ENCODE results near the gene EVI2A.
A peak's percentile ranks its signal among the peaks of the same experiment; 100 is the strongest.
"Not testable (repeated sequence)": the region's sequence is repeated elsewhere in the genome, so short reads cannot be mapped to it uniquely, and the experiment has no call there.

EVI2A gene

GRCh38 chr17:31312223-31312622 is 9.2 kb downstream of the EVI2A start:
- FAIRE-seq = not testable (repeated sequence)

GRCh38 chr17:31311526-31311925 is 9.9 kb downstream of the EVI2A start:
- FAIRE-seq (no peak), DNase-seq (ENCODE audit: low spot score) (no peak)

More at GRCh38 chr17:31312223-31312622, 9.2 kb downstream of the EVI2A start:
- DNase-seq (ENCODE audit: low spot score) = not testable (repeated sequence)

GRCh38 chr17:31310886-31311285 is 10.5 kb downstream of the EVI2A start:
- no peak for FAIRE-seq
- DNase-seq (ENCODE audit: low spot score) = no peak

GRCh38 chr17:31310260-31310659 is 11.2 kb downstream of the EVI2A start:
- FAIRE-seq = no peak
- no peak for DNase-seq (ENCODE audit: low spot score)

- FAIRE-seq (no peak), DNase-seq (ENCODE audit: low spot score) (no peak)
Measured at GRCh38 chr17:31309556-31309955, 11.9 kb downstream of the EVI2A start.

GRCh38 chr17:31308372-31309334 is 12.8 kb downstream of the EVI2A start:
- FAIRE-seq (no peak), DNase-seq (ENCODE audit: low spot score) (no peak)

- DNase-seq (ENCODE audit: low spot score) = no peak
- FAIRE-seq = peak; percentile 44
Measured at GRCh38 chr17:31307640-31308039, 13.8 kb downstream of the EVI2A start.

- DNase-seq (ENCODE audit: low spot score) (no peak), FAIRE-seq (no peak)
Measured at GRCh38 chr17:31299624-31300023, 21.8 kb downstream of the EVI2A start.

- no peak for DNase-seq (ENCODE audit: low spot score)
- peak; percentile 50 for FAIRE-seq
Measured at GRCh38 chr17:31297090-31297489, 24.3 kb downstream of the EVI2A start, which contains the start of gene OMG. OMG (minus strand) TSS chr17:31297239; CDS start chr17:31296331, 908 bp downstream.

- FAIRE-seq = no peak
- no peak for DNase-seq (ENCODE audit: low spot score)
Measured at GRCh38 chr17:31296142-31296541, 25.3 kb downstream of the EVI2A start.

GRCh38 chr17:31295489-31295871 is 25.9 kb downstream of the EVI2A start:
- no peak for FAIRE-seq

GRCh38 chr17:31294820-31295488 is 26.5 kb downstream of the EVI2A start:
- FAIRE-seq (no peak), DNase-seq (ENCODE audit: low spot score) (no peak)

More at GRCh38 chr17:31295489-31295871, 25.9 kb downstream of the EVI2A start:
- DNase-seq (ENCODE audit: low spot score) = no peak

- FAIRE-seq (no peak), DNase-seq (ENCODE audit: low spot score) (no peak)
Measured at GRCh38 chr17:31294231-31294630, 27.2 kb downstream of the EVI2A start.

GRCh38 chr17:31293581-31293980 is 27.8 kb downstream of the EVI2A start:
- DNase-seq (ENCODE audit: low spot score) (no peak), FAIRE-seq (no peak)

- FAIRE-seq (no peak), DNase-seq (ENCODE audit: low spot score) (no peak)
Measured at GRCh38 chr17:31291820-31292219, 29.6 kb downstream of the EVI2A start.

- no peak for DNase-seq (ENCODE audit: low spot score)
- no peak for FAIRE-seq
Measured at GRCh38 chr17:31289790-31290189, 31.6 kb downstream of the EVI2A start.

- FAIRE-seq; DNase-seq (ENCODE audit: low spot score): not testable (repeated sequence)
Measured at GRCh38 chr17:31287932-31288331, 33.5 kb downstream of the EVI2A start.

- FAIRE-seq (no peak), DNase-seq (ENCODE audit: low spot score) (no peak)
Measured at GRCh38 chr17:31286587-31286986, 34.8 kb downstream of the EVI2A start.

GRCh38 chr17:31283841-31284240 is 37.6 kb downstream of the EVI2A start:
- no peak for DNase-seq (ENCODE audit: low spot score)
- no peak for FAIRE-seq

- no peak for DNase-seq (ENCODE audit: low spot score)
- FAIRE-seq = no peak
Measured at GRCh38 chr17:31281061-31281460, 40.4 kb downstream of the EVI2A start.

- DNase-seq (ENCODE audit: low spot score) = no peak
- no peak for FAIRE-seq
Measured at GRCh38 chr17:31279401-31279800, 42.0 kb downstream of the EVI2A start.

GRCh38 chr17:31275116-31275515 is 46.3 kb downstream of the EVI2A start:
- FAIRE-seq (no peak), DNase-seq (ENCODE audit: low spot score) (no peak)
